Measurements from ENCODE around the gene CIROP.

- no peak for TF ChIP-seq TCF4 (CRISPR knock-in tag; IDR thresholded peaks at IDR 0.05; ENCODE audit: borderline replicate concordance)
- no peak for TF ChIP-seq ZNF8 (CRISPR knock-in tag; IDR thresholded peaks at IDR 0.05)
- TF ChIP-seq CREB5 (CRISPR knock-in tag; IDR thresholded peaks at IDR 0.05; ENCODE audit: low read depth): no peak
- TF ChIP-seq TOX (CRISPR knock-in tag; IDR thresholded peaks at IDR 0.05; ENCODE audit: borderline replicate concordance): no peak
- no peak for TF ChIP-seq OSR1 (CRISPR knock-in tag; IDR thresholded peaks at IDR 0.05)
- TF ChIP-seq GLIS3 (CRISPR knock-in tag; IDR thresholded peaks at IDR 0.05): no peak
These were observed 44.1 kb downstream of the CIROP start for GRCh38 chr14:23060536-23061260.
